ENCODE results near the gene PKLR.

Gene PKLR

GRCh38 chr1:155266553-155266952, 34.7 kb downstream of the PKLR start:
- no peak for DNase-seq (ENCODE audit: low spot score)
- H3K4me3 ChIP-seq, result no peak overlapping the region
- H3K27ac ChIP-seq, result no peak overlapping the region
- no peak for TF ChIP-seq CTCF (IDR thresholded peaks at IDR 0.05)

GRCh38 chr1:155263067-155263466, 38.2 kb downstream of the PKLR start:
- DNase-seq (ENCODE audit: low spot score), result no peak
- H3K27ac ChIP-seq, result peak overlapping the region in 1 of 2 donors; percentile 93
- no peak for TF ChIP-seq CTCF (IDR thresholded peaks at IDR 0.05)
- H3K4me3 ChIP-seq, result no peak overlapping the region

GRCh38 chr1:155261852-155262673, 39.2 kb downstream of the PKLR start, which contains the start of gene SCAMP3:
SCAMP3 (minus strand) TSS chr1:155262360; CDS start chr1:155262151, 209 bp downstream.
- H3K4me3 ChIP-seq, result peak within 1 kb of the TSS; percentile 92
- TF ChIP-seq CTCF (IDR thresholded peaks at IDR 0.05), result no peak
- DNase-seq (ENCODE audit: low spot score), result peak; percentile 98

GRCh38 chr1:155261493-155261851, 39.8 kb downstream of the PKLR start:
- peak overlapping the region; percentile 92 for H3K4me3 ChIP-seq
- no peak for TF ChIP-seq CTCF (IDR thresholded peaks at IDR 0.05)
- DNase-seq (ENCODE audit: low spot score), result no peak

More at GRCh38 chr1:155261852-155262673, 39.2 kb downstream of the PKLR start, which contains the start of gene SCAMP3:
- peak within 1 kb of the TSS; percentile 69 to 93 for H3K27ac ChIP-seq

GRCh38 chr1:155260276-155260675, 41.0 kb downstream of the PKLR start:
- Histone ChIP-seq H3K27ac (no peak overlapping the region), H3K4me3 (no peak overlapping the region)
- TF ChIP-seq CTCF (IDR thresholded peaks at IDR 0.05), result no peak
- no peak for DNase-seq (ENCODE audit: low spot score)

More at GRCh38 chr1:155261493-155261851, 39.8 kb downstream of the PKLR start:
- peak overlapping the region; percentile 69 to 93 for H3K27ac ChIP-seq

GRCh38 chr1:155256058-155256852, 45.0 kb downstream of the PKLR start:
- TF ChIP-seq CTCF (IDR thresholded peaks at IDR 0.05), result no peak
- no peak for DNase-seq (ENCODE audit: low spot score)
- peak overlapping the region; percentile 92 for H3K4me3 ChIP-seq
- peak overlapping the region; percentile 97 to 99 for H3K27ac ChIP-seq
